ENCODE data around the gene ALG1L2.
"Not testable (repeated sequence)": the region's sequence is repeated elsewhere in the genome, so short reads cannot be mapped to it uniquely, and the experiment has no call there.

ALG1L2 gene

GRCh38 chr3:130136337-130136736, 54.7 kb downstream of the ALG1L2 start:
- not testable (repeated sequence) for DNase-seq

GRCh38 chr3:130137685-130138084, 56.1 kb downstream of the ALG1L2 start:
- DNase-seq = not testable (repeated sequence)

- DNase-seq = not testable (repeated sequence)
Observed at GRCh38 chr3:130138992-130139391, 57.4 kb downstream of the ALG1L2 start.

GRCh38 chr3:130140756-130141155, 59.1 kb downstream of the ALG1L2 start:
- peak; percentile 66 for DNase-seq

GRCh38 chr3:130143648-130144327, 62.2 kb downstream of the ALG1L2 start:
- DNase-seq = not testable (repeated sequence)

- DNase-seq = not testable (repeated sequence)
Observed at GRCh38 chr3:130144328-130144650, 62.7 kb downstream of the ALG1L2 start.

- DNase-seq = not testable (repeated sequence)
Observed at GRCh38 chr3:130145456-130145855, 63.8 kb downstream of the ALG1L2 start.

- DNase-seq = not testable (repeated sequence)
Observed at GRCh38 chr3:130146465-130146864, 64.8 kb downstream of the ALG1L2 start.
